ENCODE results near the gene HDAC3.

The HDAC3 gene

GRCh38 chr5:141598391-141599345 lies 38.0 kb downstream of the HDAC3 start:
- ATAC-seq: peak; percentile 67
- TF ChIP-seq OSR1 (CRISPR knock-in tag; IDR thresholded peaks at IDR 0.05) (no peak), ISL1 (CRISPR knock-in tag; IDR thresholded peaks at IDR 0.05) (peak; percentile 54)

- no peak for ATAC-seq
- TF ChIP-seq ARNTL (CRISPR knock-in tag; IDR thresholded peaks at IDR 0.05; ENCODE audit: borderline replicate concordance, low read depth): no peak
Observed at GRCh38 chr5:141597814-141598213, 38.8 kb downstream of the HDAC3 start.

DNA sequence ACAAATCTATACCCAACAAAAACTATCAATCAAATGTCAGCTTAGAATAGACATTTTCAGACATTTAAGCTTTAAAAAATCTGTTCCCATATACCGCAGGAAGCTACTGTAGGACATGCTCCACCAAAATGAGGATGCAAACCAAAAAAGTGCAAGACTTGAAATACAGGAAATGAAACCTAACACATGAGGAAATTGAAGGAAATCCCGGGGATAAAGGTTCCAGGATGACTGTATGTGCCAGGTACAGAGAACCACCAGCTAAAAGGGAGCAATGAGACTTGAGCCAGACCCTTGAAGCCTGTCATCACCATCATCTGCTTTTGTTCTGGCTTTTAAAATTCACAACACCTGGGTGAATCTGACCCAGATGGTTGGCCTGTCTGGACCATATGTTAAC lies 39.3 kb downstream of the HDAC3 start:
- ATAC-seq: no peak
- TF ChIP-seq ZNF8 (CRISPR knock-in tag; IDR thresholded peaks at IDR 0.05) (no peak), SNAI2 (CRISPR knock-in tag; IDR thresholded peaks at IDR 0.05) (no peak), OSR1 (CRISPR knock-in tag; IDR thresholded peaks at IDR 0.05) (no peak), RARB (CRISPR knock-in tag; IDR thresholded peaks at IDR 0.05) (no peak), ZFP3 (CRISPR knock-in tag; IDR thresholded peaks at IDR 0.05) (no peak), PATZ1 (CRISPR knock-in tag; IDR thresholded peaks at IDR 0.05; ENCODE audit: borderline replicate concordance) (no peak), ZFP30 (CRISPR knock-in tag; IDR thresholded peaks at IDR 0.05) (no peak), ARNTL (CRISPR knock-in tag; IDR thresholded peaks at IDR 0.05; ENCODE audit: borderline replicate concordance, low read depth) (no peak), ZC3H10 (CRISPR knock-in tag; IDR thresholded peaks at IDR 0.05) (no peak), PPARA (CRISPR knock-in tag; IDR thresholded peaks at IDR 0.05; ENCODE audit: borderline replicate concordance) (no peak), ESRRG (CRISPR knock-in tag; IDR thresholded peaks at IDR 0.05) (no peak), TOX (CRISPR knock-in tag; IDR thresholded peaks at IDR 0.05; ENCODE audit: borderline replicate concordance) (no peak), TSHZ2 (CRISPR knock-in tag; IDR thresholded peaks at IDR 0.05) (no peak), CSDC2 (CRISPR knock-in tag; IDR thresholded peaks at IDR 0.05) (no peak), BACH2 (CRISPR knock-in tag; IDR thresholded peaks at IDR 0.05; ENCODE audit: borderline replicate concordance) (no peak), GLIS3 (CRISPR knock-in tag; IDR thresholded peaks at IDR 0.05) (no peak), ZNF70 (CRISPR knock-in tag; IDR thresholded peaks at IDR 0.05) (no peak), ZNF565 (CRISPR knock-in tag; conservative IDR thresholded peaks at IDR 0.05; ENCODE audit: low read depth) (no peak)
- TF ChIP-seq, protein P1, sequence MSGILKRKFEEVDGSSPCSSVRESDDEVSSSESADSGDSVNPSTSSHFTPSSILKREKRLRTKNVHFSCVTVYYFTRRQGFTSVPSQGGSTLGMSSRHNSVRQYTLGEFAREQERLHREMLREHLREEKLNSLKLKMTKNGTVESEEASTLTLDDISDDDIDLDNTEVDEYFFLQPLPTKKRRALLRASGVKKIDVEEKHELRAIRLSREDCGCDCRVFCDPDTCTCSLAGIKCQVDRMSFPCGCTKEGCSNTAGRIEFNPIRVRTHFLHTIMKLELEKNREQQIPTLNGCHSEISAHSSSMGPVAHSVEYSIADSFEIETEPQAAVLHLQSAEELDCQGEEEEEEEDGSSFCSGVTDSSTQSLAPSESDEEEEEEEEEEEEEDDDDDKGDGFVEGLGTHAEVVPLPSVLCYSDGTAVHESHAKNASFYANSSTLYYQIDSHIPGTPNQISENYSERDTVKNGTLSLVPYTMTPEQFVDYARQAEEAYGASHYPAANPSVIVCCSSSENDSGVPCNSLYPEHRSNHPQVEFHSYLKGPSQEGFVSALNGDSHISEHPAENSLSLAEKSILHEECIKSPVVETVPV (CRISPR knock-in tag; IDR thresholded peaks at IDR 0.05): no peak
- TF ChIP-seq, protein P2, sequence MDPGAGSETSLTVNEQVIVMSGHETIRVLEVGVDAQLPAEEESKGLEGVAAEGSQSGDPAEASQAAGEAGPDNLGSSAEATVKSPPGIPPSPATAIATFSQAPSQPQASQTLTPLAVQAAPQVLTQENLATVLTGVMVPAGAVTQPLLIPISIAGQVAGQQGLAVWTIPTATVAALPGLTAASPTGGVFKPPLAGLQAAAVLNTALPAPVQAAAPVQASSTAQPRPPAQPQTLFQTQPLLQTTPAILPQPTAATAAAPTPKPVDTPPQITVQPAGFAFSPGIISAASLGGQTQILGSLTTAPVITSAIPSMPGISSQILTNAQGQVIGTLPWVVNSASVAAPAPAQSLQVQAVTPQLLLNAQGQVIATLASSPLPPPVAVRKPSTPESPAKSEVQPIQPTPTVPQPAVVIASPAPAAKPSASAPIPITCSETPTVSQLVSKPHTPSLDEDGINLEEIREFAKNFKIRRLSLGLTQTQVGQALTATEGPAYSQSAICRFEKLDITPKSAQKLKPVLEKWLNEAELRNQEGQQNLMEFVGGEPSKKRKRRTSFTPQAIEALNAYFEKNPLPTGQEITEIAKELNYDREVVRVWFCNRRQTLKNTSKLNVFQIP (CRISPR knock-in tag; IDR thresholded peaks at IDR 0.05; ENCODE audit: borderline replicate concordance, low read depth): no peak

DNA sequence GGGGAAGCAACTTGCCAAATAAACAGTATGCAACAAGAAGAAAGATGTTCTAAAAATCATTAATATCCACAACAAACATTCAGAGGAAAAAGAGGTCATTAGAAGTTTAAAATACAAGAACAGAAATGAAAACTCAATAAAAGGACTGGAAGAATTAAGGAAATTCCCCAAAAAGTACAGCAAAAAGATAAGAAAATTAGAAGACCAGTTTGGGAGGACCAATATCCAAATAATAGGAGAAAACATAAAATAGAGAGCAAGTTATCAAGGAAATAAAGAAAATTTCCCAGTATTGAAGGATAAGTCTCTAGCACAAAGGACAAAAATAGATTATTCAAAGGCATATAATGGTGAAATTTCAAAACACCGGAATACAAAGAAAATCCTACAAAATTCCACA lies 39.8 kb downstream of the HDAC3 start:
- no peak for TF ChIP-seq BACH2 (CRISPR knock-in tag; IDR thresholded peaks at IDR 0.05; ENCODE audit: borderline replicate concordance)
- no peak for TF ChIP-seq SNAI2 (CRISPR knock-in tag; IDR thresholded peaks at IDR 0.05)
- TF ChIP-seq PATZ1 (CRISPR knock-in tag; IDR thresholded peaks at IDR 0.05; ENCODE audit: borderline replicate concordance): no peak
- TF ChIP-seq, protein P2 (CRISPR knock-in tag; IDR thresholded peaks at IDR 0.05; ENCODE audit: borderline replicate concordance, low read depth): no peak

More for the DNA sequence above, 39.8 kb downstream of the HDAC3 start:
- no peak for ATAC-seq
